Bronchial epithelial cell (primary cell): ENCODE results near the gene MICAL3. TPM values are rescaled to one million over a fixed set of nuclear protein-coding genes. Genes with fewer than 3 reads are reported as not detected.

Experiments used
- DNase-seq: peaks from one replicate; pipeline ENCODE4 v3.0.0-alpha.2; 2010; ENCODE audit warnings: low read depth
- FAIRE-seq: peaks from 2 replicates; lab custom pipeline; 2011; peaks lifted over from hg19 to GRCh38; lab: Jason Lieb, UNC
- H3K27me3 ChIP-seq: 2 replicates; pipeline ENCODE4 v1.5.1; 2011; ENCODE audit warnings: low read length; ENCODE audit not compliant: control insufficient read depth, insufficient read depth
- H3K36me3 ChIP-seq: 2 replicates; pipeline ENCODE4 v1.5.1; 2011; ENCODE audit warnings: low read length; ENCODE audit not compliant: control insufficient read depth, insufficient read depth
- H3K4me3 ChIP-seq: 2 replicates; pipeline ENCODE4 v1.5.1; 2011; ENCODE audit warnings: mild to moderate bottlenecking, low read depth, low read length, control low read depth
- CTCF ChIP-seq: IDR thresholded peaks from 2 replicates; pipeline ENCODE4 v1.5.1; 2011; ENCODE audit warnings: mild to moderate bottlenecking, moderate library complexity, low read length, control low read depth, inconsistent platforms; ENCODE audit not compliant: insufficient read depth, severe bottlenecking
- total RNA-seq: library from RNA; depleted of rRNA; stranded (reverse); fragments of >200 nt; gene quantifications from 2 replicates; pipeline ENCODE4 v1.2.1, GENCODE V29; 2014

The MICAL3 gene
- total RNA-seq, 1 donor from 2014 or later, result 13.4 TPM

- Histone ChIP-seq H3K36me3 (peaks cover 3% of the 10 kb centered on the region), H3K27me3 (no peaks in the 10 kb centered on the region), H3K4me3 (no peak overlapping the region)
- peak; percentile 90 for TF ChIP-seq CTCF
- FAIRE-seq (no peak), DNase-seq (peak; percentile 35)
Observed at GRCh38 chr22:17785185-17786184, 238.9 kb downstream of the MICAL3 start.

GRCh38 chr22:17784776-17785175, 239.6 kb downstream of the MICAL3 start:
- TF ChIP-seq CTCF, result no peak
- no peak for FAIRE-seq
- no peak for DNase-seq

GRCh38 chr22:17783773-17784480, 240.4 kb downstream of the MICAL3 start:
- DNase-seq (no peak), FAIRE-seq (no peak)
- TF ChIP-seq CTCF, result no peak
- Histone ChIP-seq H3K4me3 (no peak overlapping the region), H3K36me3 (no peaks in the 10 kb centered on the region), H3K27me3 (peaks cover 4% of the 10 kb centered on the region)

More at GRCh38 chr22:17784776-17785175, 239.6 kb downstream of the MICAL3 start:
- H3K27me3 ChIP-seq, result peaks cover 4% of the 10 kb centered on the region
- H3K4me3 ChIP-seq, result no peak overlapping the region
- H3K36me3 ChIP-seq, result peaks cover 3% of the 10 kb centered on the region

GRCh38 chr22:17783312-17783711, 241.0 kb downstream of the MICAL3 start:
- no peak for TF ChIP-seq CTCF
- Histone ChIP-seq H3K36me3 (no peaks in the 10 kb centered on the region), H3K27me3 (peaks cover 4% of the 10 kb centered on the region), H3K4me3 (no peak overlapping the region)
- FAIRE-seq (no peak), DNase-seq (no peak)

- DNase-seq (no peak), FAIRE-seq (no peak)
- Histone ChIP-seq H3K27me3 (peaks cover 4% of the 10 kb centered on the region), H3K4me3 (no peak overlapping the region), H3K36me3 (no peaks in the 10 kb centered on the region)
- TF ChIP-seq CTCF, result no peak
Observed at GRCh38 chr22:17782621-17783020, 241.7 kb downstream of the MICAL3 start.
